Activated CD4-positive, alpha-beta T cell treated with anti-CD3 and anti-CD28 coated beads, Interleukin-2, amount 50 U/mL, for 16 hours (primary cell): ENCODE results near the gene DDR2.
"Not testable (repeated sequence)": the region's sequence is repeated elsewhere in the genome, so short reads cannot be mapped to it uniquely, and the experiment has no call there.

Source experiments
- DNase-seq: peaks from one replicate; pipeline ENCODE4 v3.0.0-alpha.2; 2020

The DDR2 gene

GRCh38 chr1:162727493-162727892, 95.2 kb downstream of the DDR2 start:
- DNase-seq: not testable (repeated sequence)

GRCh38 chr1:162728573-162728972, 96.3 kb downstream of the DDR2 start:
- DNase-seq: no peak

- not testable (repeated sequence) for DNase-seq
These were observed 97.0 kb downstream of the DDR2 start for GRCh38 chr1:162729195-162729774.

GRCh38 chr1:162732094-162732493, 99.8 kb downstream of the DDR2 start:
- no peak for DNase-seq

- DNase-seq: no peak
These were observed 100.5 kb downstream of the DDR2 start for GRCh38 chr1:162732566-162733335.

- DNase-seq: no peak
These were observed 101.0 kb downstream of the DDR2 start for GRCh38 chr1:162733336-162733590.

- DNase-seq: no peak
These were observed 101.8 kb downstream of the DDR2 start for GRCh38 chr1:162734047-162734446.

- no peak for DNase-seq
These were observed 103.9 kb downstream of the DDR2 start for GRCh38 chr1:162736184-162736583.

- DNase-seq: no peak
These were observed 104.4 kb downstream of the DDR2 start for GRCh38 chr1:162736633-162737067.

GRCh38 chr1:162740755-162741154, 108.5 kb downstream of the DDR2 start:
- DNase-seq: no peak

- DNase-seq: no peak
These were observed 109.3 kb downstream of the DDR2 start for GRCh38 chr1:162741574-162741973.

- DNase-seq: not testable (repeated sequence)
These were observed 114.1 kb downstream of the DDR2 start for GRCh38 chr1:162746264-162746942.

GRCh38 chr1:162753001-162753658, 120.9 kb downstream of the DDR2 start:
- DNase-seq: no peak

- DNase-seq: no peak
These were observed 121.8 kb downstream of the DDR2 start for GRCh38 chr1:162753998-162754585.

GRCh38 chr1:162755306-162755705, 123.0 kb downstream of the DDR2 start:
- no peak for DNase-seq

- DNase-seq: no peak
These were observed 124.3 kb downstream of the DDR2 start for GRCh38 chr1:162756523-162756922.

- DNase-seq: no peak
These were observed 125.2 kb downstream of the DDR2 start for GRCh38 chr1:162757476-162757875.

GRCh38 chr1:162765788-162766187, 133.5 kb downstream of the DDR2 start:
- DNase-seq: no peak

- no peak for DNase-seq
These were observed 140.4 kb downstream of the DDR2 start for GRCh38 chr1:162772571-162773154.

GRCh38 chr1:162774007-162774406, 141.7 kb downstream of the DDR2 start:
- DNase-seq: no peak

- no peak for DNase-seq
These were observed 146.8 kb downstream of the DDR2 start for GRCh38 chr1:162779043-162779442.

- DNase-seq: no peak
These were observed 150.4 kb downstream of the DDR2 start for GRCh38 chr1:162782671-162783070.

- DNase-seq: not testable (repeated sequence)
These were observed 152.7 kb downstream of the DDR2 start for GRCh38 chr1:162784926-162785325.
